Measurements from ENCODE around the gene NFATC2.

NFATC2 gene

GRCh38 chr20:51412951-51413481 is 129.5 kb downstream of the NFATC2 start:
- no peak for DNase-seq (ENCODE audit: low spot score)

GRCh38 chr20:51412333-51412871 is 130.1 kb downstream of the NFATC2 start:
- no peak for DNase-seq (ENCODE audit: low spot score)

GRCh38 chr20:51411870-51412269 is 130.6 kb downstream of the NFATC2 start:
- no peak for DNase-seq (ENCODE audit: low spot score)

- no peak for DNase-seq (ENCODE audit: low spot score)
These were observed 131.8 kb downstream of the NFATC2 start for GRCh38 chr20:51410586-51411325.

DNA sequence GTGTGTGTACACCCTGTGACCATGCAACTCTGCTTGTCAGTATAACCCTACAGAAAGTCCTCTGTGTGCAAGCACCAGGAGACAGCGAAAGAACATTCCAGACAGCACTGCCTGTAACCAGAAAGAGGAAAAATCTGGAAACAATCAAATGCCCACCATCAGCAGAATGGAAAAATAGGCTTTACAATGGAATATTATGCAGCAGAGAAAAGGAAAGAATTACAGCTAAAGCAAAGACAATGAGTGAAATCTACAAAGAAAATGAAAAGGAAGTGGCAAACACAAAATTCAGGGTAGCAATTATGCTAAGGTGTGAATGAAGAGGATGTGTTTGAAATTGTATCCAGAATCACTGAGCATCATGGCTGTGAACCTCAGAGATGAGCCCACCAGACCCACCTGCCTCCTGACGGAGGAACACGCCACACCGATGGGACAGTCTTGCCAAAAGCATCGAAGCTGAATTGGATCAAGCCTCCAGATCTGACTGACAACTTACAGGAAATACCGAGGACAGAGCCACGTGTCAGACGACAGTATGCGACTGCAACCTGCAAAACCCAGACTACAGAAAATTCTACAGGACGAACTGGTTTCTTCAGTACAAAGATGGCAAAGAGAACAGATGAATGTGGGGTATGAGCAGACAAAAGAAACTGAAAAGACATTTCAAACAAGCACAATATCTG is 133.2 kb downstream of the NFATC2 start:
- no peak for DNase-seq (ENCODE audit: low spot score)

- peak; percentile 54 for DNase-seq (ENCODE audit: low spot score)
These were observed 138.0 kb downstream of the NFATC2 start for GRCh38 chr20:51404297-51405060.

DNA sequence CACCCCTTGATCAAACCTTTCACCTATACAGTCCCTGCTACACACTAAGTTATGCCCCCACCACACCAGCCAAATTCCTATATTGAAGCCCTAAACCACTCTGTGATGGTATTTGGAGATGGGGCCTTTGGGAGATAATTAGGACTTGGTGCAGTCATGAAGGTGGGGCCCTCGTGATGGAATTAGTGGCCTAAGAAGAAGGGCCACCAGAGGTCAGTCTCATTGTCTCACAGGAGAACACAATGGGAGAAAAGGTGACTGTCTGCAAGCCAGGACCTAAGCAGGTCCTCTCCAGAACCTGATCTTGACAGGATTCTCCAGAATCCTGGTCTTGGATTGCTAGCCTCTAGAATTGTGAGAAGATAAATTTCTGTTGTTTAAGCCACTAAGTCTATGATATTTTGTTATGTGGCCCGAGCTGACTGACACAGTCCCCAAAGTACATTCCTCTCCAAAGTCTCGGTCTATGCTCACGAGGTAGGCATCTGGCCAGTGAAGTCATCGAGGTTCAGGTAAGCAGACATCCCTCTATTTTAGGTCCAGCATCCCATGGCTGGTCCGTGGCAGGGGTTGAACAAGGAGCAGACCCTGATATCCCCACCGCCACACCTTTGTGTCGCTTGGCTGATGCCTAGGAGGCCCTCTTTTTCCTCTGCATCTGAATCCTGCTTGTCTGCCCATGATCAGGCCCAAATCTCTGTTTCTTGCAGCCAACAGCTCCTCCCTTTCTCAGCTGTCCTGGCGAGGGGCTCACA is 138.9 kb downstream of the NFATC2 start:
- no peak for DNase-seq (ENCODE audit: low spot score)

GRCh38 chr20:51402201-51402600 is 140.3 kb downstream of the NFATC2 start:
- DNase-seq (ENCODE audit: low spot score): no peak

- DNase-seq (ENCODE audit: low spot score): no peak
These were observed 141.0 kb downstream of the NFATC2 start for GRCh38 chr20:51401496-51401895.

GRCh38 chr20:51400051-51400926 is 142.2 kb downstream of the NFATC2 start:
- DNase-seq (ENCODE audit: low spot score): no peak

DNA sequence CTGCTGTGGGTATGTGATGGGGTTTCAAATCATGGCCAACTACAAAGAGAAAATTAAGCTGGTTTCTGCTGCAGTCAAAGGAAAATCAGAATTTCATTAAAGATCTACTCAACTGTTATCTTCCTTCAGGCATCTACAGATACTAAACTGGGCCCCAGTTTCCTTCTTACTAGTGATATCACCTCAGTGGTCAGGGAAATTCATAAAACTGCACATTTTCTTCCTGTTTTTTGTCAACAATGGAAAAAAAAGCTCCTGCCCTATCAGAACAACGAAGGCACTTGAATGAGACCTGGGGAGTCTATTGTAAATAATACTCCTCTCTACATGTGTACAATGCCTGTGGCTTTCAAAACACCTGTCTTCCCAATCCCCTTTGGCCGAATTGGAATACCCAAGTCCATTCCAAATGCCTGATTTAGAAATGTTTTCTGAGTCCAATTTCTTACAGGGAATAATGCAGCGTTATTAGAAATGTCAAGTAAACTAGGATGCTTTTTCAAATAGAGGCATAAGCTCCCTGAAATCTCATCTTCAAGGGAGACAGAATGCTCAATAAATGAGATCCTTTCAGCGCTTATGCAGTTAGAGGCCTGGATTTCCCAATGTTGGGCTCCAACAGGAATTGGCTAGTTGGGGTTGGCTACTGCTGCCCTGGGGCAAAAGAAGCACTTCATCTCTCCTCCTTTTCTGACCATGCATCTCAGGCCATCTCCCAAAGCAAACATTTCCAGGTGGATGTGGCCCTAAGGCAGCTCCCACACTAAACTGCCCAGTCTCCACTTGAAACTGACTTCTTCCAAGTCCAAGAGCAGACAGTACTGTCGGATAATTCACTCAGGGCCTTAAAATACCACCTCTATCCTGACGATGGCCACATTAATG is 143.3 kb downstream of the NFATC2 start:
- no peak for DNase-seq (ENCODE audit: low spot score)

- DNase-seq (ENCODE audit: low spot score): no peak
These were observed 144.0 kb downstream of the NFATC2 start for GRCh38 chr20:51398552-51398951.

DNA sequence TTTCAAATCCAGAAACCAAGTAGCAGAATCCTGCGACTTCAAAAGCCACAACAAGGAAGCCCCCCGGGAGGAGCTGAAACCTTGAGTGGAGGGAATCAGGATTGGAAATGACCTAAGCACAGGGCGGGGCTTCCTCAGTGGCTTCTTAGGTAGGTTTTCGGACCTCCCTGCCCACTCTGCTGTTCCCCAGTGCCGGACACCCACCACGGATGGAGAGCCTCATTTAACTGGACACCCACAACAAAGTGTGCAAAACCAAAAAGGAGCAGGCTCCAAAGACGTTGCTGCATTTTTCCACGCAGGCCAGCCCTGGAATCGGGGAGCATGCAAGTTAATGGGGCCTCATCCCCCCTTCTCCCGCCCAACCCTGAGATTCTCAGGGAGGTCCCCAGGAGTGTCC is 144.4 kb downstream of the NFATC2 start:
- no peak for DNase-seq (ENCODE audit: low spot score)

DNA sequence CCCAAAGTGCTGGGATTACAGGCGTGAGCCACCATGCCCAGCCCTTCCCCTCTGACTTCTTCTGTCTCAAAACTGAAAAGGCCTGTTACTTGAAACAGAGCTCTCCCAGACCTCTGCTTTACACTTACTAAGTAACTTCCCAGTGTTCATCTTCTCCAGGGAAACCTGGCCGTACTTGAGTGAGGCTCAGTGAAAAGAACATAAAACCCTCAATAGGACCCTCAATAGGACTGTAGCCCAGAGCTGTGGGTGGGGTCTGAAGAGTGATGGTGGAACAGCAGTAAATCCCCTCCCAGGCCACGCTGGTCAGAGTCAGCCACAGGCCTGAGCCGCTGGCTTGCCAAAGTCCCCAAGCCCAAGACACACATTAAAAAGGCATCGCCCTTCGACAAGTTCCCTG is 145.4 kb downstream of the NFATC2 start:
- DNase-seq (ENCODE audit: low spot score): no peak

DNA sequence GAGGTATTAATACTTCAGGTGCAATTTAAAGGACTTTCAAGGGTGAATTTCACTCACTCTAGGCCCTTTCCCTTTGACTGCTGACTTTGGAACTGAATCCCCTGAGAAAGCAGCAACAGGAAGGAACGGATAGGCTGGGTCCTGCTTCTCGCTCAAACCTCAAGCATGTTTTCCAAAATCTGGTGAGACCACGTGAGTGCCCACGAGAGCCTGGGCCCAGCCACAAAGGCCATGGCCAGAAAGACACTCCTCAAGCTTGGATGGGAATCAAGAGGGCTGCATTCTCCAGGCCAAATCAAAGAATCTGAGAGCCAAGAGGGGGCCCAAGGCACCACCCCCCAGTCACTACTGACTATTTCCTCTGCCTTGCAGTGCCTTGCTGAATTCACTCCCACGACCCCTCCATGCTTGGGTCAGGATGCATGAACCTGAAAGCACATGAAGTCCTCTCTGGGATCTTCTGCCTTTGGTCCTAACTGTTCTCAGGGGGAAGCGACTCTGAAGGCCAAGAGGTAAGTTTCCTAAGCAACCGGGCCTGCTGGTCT is 146.1 kb downstream of the NFATC2 start:
- DNase-seq (ENCODE audit: low spot score): no peak

GRCh38 chr20:51394706-51395105 is 147.8 kb downstream of the NFATC2 start:
- DNase-seq (ENCODE audit: low spot score): no peak

- DNase-seq (ENCODE audit: low spot score): no peak
These were observed 148.9 kb downstream of the NFATC2 start for GRCh38 chr20:51393571-51393970.

- no peak for DNase-seq (ENCODE audit: low spot score)
These were observed 149.8 kb downstream of the NFATC2 start for GRCh38 chr20:51392614-51393186.

DNA sequence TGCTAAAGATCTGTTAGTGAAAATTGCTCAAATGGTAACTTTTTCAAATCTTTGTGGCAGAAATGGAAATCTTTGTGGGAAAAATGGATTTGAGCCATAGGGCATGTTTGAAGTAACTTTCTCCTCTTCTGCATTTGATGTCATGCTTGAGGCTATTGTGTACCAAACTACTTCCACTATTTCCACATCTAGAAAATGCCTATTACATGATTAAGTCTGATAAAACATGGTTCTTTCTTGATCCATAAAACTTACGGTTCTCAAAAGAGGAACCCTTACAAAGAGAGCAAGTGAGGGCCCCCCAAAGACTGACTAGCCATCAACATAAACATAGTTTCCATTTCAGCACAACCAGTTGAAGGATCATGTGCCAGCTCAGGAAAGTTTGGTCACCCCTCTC is 150.6 kb downstream of the NFATC2 start:
- DNase-seq (ENCODE audit: low spot score): no peak
